Neural cell (in vitro differentiated cells): ENCODE data around the gene HOATZ.

Experiments used
- EP300 ChIP-seq: fragments of 450-650 bp; conservative IDR thresholded peaks from 2 replicates; pipeline ENCODE4 v1.6.1; 2014; ENCODE audit warnings: antibody characterized with exemption, mild to moderate bottlenecking, moderate library complexity; ENCODE audit not compliant: poor library complexity, severe bottlenecking
- EZH2 ChIP-seq: fragments of 200-600, 300-800 bp; shearing (Covaris generic), sonication (generic); IDR thresholded peaks from 2 replicates; pipeline ENCODE4 v1.6.1; 2014; ENCODE audit warnings: antibody characterized with exemption, low read length, borderline replicate concordance, mild to moderate bottlenecking; ENCODE audit not compliant: insufficient read depth, poor library complexity, severe bottlenecking
- TAF1 ChIP-seq: IDR thresholded peaks from 2 replicates; pipeline ENCODE4 v1.6.1; 2012; ENCODE audit warnings: low read depth
- TF ChIP-seq, protein P1 (sequence below): fragments of 450-650 bp; IDR thresholded peaks from 2 replicates; pipeline ENCODE4 v1.5.1; 2014; ENCODE audit warnings: antibody characterized with exemption, mild to moderate bottlenecking, moderate library complexity; ENCODE audit not compliant: poor library complexity, severe bottlenecking
- TF ChIP-seq, protein P2 (sequence below): IDR thresholded peaks from 2 replicates; pipeline ENCODE4 v1.6.1; 2012; ENCODE audit warnings: borderline replicate concordance

DNA sequence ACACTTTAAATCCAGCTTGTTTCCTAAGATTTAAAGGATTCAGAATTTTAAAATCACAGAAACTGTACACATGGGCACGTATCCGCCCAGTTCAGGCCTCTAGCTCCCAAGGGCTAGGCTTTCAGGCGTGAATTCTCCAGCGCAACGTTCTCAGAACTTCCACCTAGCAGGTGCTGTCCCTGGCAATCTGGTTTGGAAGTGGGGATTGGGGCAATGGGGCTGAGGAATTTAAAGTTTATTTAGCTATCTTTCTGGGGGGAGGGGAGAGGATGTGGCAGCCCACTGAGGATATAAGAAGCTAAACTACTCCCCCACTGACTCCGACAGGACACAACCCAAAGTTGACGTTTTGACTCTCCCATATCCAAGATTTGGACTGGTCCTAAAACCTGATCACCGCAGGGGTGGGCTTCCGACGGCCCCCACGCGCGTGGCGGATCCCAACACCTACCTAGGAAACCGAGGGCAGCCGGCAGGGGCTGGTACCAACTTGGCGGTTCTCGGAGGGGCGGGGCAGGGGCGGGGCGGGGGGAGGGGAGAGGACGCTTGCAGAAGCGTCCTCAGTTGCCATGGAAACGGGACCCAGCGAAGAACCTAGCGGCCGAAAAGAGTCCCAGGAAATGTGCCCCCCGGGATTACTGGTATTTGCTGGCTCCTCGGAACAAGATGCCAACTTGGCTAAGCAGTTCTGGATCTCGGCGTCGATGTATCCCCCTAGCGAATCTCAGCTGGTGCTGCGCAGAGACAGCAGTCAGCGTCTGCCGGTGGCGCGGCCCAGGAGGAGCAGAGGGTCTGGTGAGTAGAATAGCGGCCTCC, at the start of gene HOATZ:
- TF ChIP-seq, protein P1, sequence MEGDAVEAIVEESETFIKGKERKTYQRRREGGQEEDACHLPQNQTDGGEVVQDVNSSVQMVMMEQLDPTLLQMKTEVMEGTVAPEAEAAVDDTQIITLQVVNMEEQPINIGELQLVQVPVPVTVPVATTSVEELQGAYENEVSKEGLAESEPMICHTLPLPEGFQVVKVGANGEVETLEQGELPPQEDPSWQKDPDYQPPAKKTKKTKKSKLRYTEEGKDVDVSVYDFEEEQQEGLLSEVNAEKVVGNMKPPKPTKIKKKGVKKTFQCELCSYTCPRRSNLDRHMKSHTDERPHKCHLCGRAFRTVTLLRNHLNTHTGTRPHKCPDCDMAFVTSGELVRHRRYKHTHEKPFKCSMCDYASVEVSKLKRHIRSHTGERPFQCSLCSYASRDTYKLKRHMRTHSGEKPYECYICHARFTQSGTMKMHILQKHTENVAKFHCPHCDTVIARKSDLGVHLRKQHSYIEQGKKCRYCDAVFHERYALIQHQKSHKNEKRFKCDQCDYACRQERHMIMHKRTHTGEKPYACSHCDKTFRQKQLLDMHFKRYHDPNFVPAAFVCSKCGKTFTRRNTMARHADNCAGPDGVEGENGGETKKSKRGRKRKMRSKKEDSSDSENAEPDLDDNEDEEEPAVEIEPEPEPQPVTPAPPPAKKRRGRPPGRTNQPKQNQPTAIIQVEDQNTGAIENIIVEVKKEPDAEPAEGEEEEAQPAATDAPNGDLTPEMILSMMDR = peak; percentile 17
- TF ChIP-seq EP300 = no peak
- no peak for TF ChIP-seq EZH2
- TF ChIP-seq, protein P2, sequence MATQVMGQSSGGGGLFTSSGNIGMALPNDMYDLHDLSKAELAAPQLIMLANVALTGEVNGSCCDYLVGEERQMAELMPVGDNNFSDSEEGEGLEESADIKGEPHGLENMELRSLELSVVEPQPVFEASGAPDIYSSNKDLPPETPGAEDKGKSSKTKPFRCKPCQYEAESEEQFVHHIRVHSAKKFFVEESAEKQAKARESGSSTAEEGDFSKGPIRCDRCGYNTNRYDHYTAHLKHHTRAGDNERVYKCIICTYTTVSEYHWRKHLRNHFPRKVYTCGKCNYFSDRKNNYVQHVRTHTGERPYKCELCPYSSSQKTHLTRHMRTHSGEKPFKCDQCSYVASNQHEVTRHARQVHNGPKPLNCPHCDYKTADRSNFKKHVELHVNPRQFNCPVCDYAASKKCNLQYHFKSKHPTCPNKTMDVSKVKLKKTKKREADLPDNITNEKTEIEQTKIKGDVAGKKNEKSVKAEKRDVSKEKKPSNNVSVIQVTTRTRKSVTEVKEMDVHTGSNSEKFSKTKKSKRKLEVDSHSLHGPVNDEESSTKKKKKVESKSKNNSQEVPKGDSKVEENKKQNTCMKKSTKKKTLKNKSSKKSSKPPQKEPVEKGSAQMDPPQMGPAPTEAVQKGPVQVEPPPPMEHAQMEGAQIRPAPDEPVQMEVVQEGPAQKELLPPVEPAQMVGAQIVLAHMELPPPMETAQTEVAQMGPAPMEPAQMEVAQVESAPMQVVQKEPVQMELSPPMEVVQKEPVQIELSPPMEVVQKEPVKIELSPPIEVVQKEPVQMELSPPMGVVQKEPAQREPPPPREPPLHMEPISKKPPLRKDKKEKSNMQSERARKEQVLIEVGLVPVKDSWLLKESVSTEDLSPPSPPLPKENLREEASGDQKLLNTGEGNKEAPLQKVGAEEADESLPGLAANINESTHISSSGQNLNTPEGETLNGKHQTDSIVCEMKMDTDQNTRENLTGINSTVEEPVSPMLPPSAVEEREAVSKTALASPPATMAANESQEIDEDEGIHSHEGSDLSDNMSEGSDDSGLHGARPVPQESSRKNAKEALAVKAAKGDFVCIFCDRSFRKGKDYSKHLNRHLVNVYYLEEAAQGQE = no peak
- no peak for TF ChIP-seq TAF1
